ENCODE data around the gene KRTAP6-1.

GRCh38 chr21:30616125-30616524 is 2.4 kb upstream of the KRTAP6-1 start, which contains the start of gene KRTAP20-1:
- TF ChIP-seq EZH2 (IDR thresholded peaks at IDR 0.05; ENCODE audit: insufficient read depth, poor library complexity, severe bottlenecking) = no peak
- TF ChIP-seq EZH2phosphoT487 (IDR thresholded peaks at IDR 0.05; ENCODE audit: insufficient read depth, low read depth) = no peak
